SK-N-SH (cell line): ENCODE results near the gene GNAT2. TPM values are rescaled to one million over a fixed set of nuclear protein-coding genes. Genes with fewer than 3 reads are reported as not detected.
A peak's percentile ranks its signal among the peaks of the same experiment; 100 is the strongest.

Source experiments
- CTCF ChIA-PET: fragments of 300-600, 350-600 bp; formaldehyde crosslinking; extraction: SDS; loops from one replicate; lab custom pipeline; 2021; lab: Yijun Ruan, JAX
- POLR2A ChIA-PET: fragments of 350-600 bp; sonication (Branson Sonifier 250); formaldehyde crosslinking; extraction: SDS; loops from one replicate; lab custom pipeline; 2020; ENCODE audit warnings: antibody characterized with exemption, inconsistent platforms; lab: Yijun Ruan, JAX
- DNase-seq: peaks from one replicate; pipeline ENCODE4 v3.0.0; 2012
- H2AFZ ChIP-seq: fragments of 200-600 bp; sonication (generic); 2 replicates; pipeline ENCODE4 v1.8.1; 2016; ENCODE audit warnings: antibody characterized with exemption, mild to moderate bottlenecking, low read depth
- H3F3A ChIP-seq: fragments of 200-600 bp; sonication (generic); replicated peaks from 2 replicates; pipeline ENCODE3; 2016; ENCODE audit warnings: antibody characterized with exemption, mild to moderate bottlenecking; ENCODE audit not compliant: insufficient read depth
- H3K27ac ChIP-seq, 2 experiments: fragments of 200-500 bp in 1 of 2; fragments of 200-600 bp in 1 of 2; sonication (Bioruptor generic) in 1 of 2; sonication (generic), shearing (Covaris generic) in 1 of 2; 2 replicates each; pipeline versions ENCODE4 v1.5.1 to v1.6.1; 2014 to 2016; ENCODE audit warnings: low read depth in 2 of 2, inconsistent platforms in 1 of 2, low read length in 1 of 2, mild to moderate bottlenecking in 1 of 2, mixed read lengths in 1 of 2
- H3K27me3 ChIP-seq: fragments of 200-600 bp; sonication (generic), shearing (Covaris generic); 2 replicates; pipeline ENCODE4 v1.6.1; 2016; ENCODE audit warnings: mixed run types; ENCODE audit not compliant: insufficient read depth
- H3K36me3 ChIP-seq, 2 experiments: fragments of 200-500 bp in 1 of 2; fragments of 200-600 bp in 1 of 2; sonication (Bioruptor generic) in 1 of 2; sonication (generic) in 1 of 2; replicated peaks in 1 of 2; 2 replicates each; pipeline versions ENCODE3 to v1.5.1; 2014 to 2016; ENCODE audit warnings: low read length in 1 of 2, mild to moderate bottlenecking in 1 of 2; ENCODE audit not compliant: insufficient read depth in 2 of 2, control insufficient read depth in 1 of 2
- H3K4me1 ChIP-seq, 2 experiments: fragments of 200-500 bp in 1 of 2; fragments of 200-600 bp in 1 of 2; sonication (Bioruptor generic) in 1 of 2; sonication (generic), shearing (Covaris generic) in 1 of 2; 2 replicates each; pipeline versions ENCODE4 v1.5.1 to v1.6.1; 2014 to 2016; ENCODE audit warnings: low read depth in 1 of 2, low read length in 1 of 2, mixed run types in 1 of 2; ENCODE audit not compliant: insufficient read depth in 2 of 2, control insufficient read depth in 1 of 2
- H3K4me2 ChIP-seq: fragments of 200-600 bp; sonication (generic), shearing (Covaris generic); 2 replicates; pipeline ENCODE4 v1.6.1; 2017; ENCODE audit warnings: mixed run types
- H3K4me3 ChIP-seq, 2 experiments: fragments of 200-500 bp in 1 of 2; fragments of 200-600 bp in 1 of 2; sonication (Bioruptor generic) in 1 of 2; sonication (generic), shearing (Covaris generic) in 1 of 2; 2 replicates each; pipeline versions ENCODE4 v1.5.1 to v1.8.1; 2014 to 2016; ENCODE audit warnings: low read depth in 2 of 2, inconsistent platforms in 1 of 2, low read length in 1 of 2, mild to moderate bottlenecking in 1 of 2, mixed read lengths in 1 of 2, moderate library complexity in 1 of 2
- H3K79me2 ChIP-seq: fragments of 200-600 bp; sonication (generic); 2 replicates; pipeline ENCODE4 v1.8.1; 2017; ENCODE audit warnings: mild to moderate bottlenecking; ENCODE audit not compliant: insufficient read depth
- H3K9ac ChIP-seq: fragments of 200-600 bp; sonication (generic); 2 replicates; pipeline ENCODE4 v1.6.1; 2017; ENCODE audit warnings: mixed run types
- H3K9me2 ChIP-seq: fragments of 200-600 bp; sonication (generic); 2 replicates; pipeline ENCODE4 v1.6.1; 2017; ENCODE audit warnings: mixed run types
- H3K9me3 ChIP-seq: fragments of 200-600 bp; sonication (generic); 2 replicates; pipeline ENCODE4 v1.6.1; 2017; ENCODE audit warnings: mixed run types, mild to moderate bottlenecking, moderate library complexity
- H4K20me1 ChIP-seq: fragments of 200-600 bp; sonication (generic); 2 replicates; pipeline ENCODE4 v1.6.1; 2017; ENCODE audit warnings: mild to moderate bottlenecking, mixed run types; ENCODE audit not compliant: insufficient read depth
- CHD2 ChIP-seq: fragments of 150-350 bp; IDR thresholded peaks from 2 replicates; pipeline ENCODE4 v1.6.1; 2018; ENCODE audit warnings: low read length; ENCODE audit not compliant: partially characterized antibody
- EP300 ChIP-seq, 2 experiments: IDR thresholded peaks; 2 replicates each; pipeline versions ENCODE4 v1.4.0 to v1.6.1; 2012; ENCODE audit warnings: borderline replicate concordance in 1 of 2, low read depth in 1 of 2, low read length in 1 of 2
- GABPA ChIP-seq: IDR thresholded peaks from 2 replicates; pipeline ENCODE4 v1.4.0; 2012; ENCODE audit warnings: low read depth, mild to moderate bottlenecking
- GATA2 ChIP-seq: sonication (generic); formaldehyde crosslinking; IDR thresholded peaks from 2 replicates; pipeline ENCODE4 v1.5.0; 2020; ENCODE audit warnings: mild to moderate bottlenecking, missing genetic modification reagents
- MXI1 ChIP-seq: IDR thresholded peaks from 2 replicates; pipeline ENCODE4 v1.6.1; 2012; ENCODE audit warnings: mild to moderate bottlenecking, low read depth, low read length, improper control_type of control experiment
- POLR2AphosphoS5 ChIP-seq: IDR thresholded peaks from 2 replicates; pipeline ENCODE4 v1.6.1; 2012; ENCODE audit warnings: low read depth, low read length
- RAD21 ChIP-seq: IDR thresholded peaks from 2 replicates; pipeline ENCODE4 v1.6.1; 2012; ENCODE audit warnings: mild to moderate bottlenecking, low read length
- RCOR1 ChIP-seq: fragments of 150-350 bp; IDR thresholded peaks from 2 replicates; pipeline ENCODE4 v1.6.1; 2017; ENCODE audit warnings: antibody characterized with exemption, low read length
- RFX5 ChIP-seq: IDR thresholded peaks from 2 replicates; pipeline ENCODE4 v1.6.1; 2012; ENCODE audit warnings: mild to moderate bottlenecking, improper control_type of control experiment, low read length
- RXRA ChIP-seq: IDR thresholded peaks from 2 replicates; pipeline ENCODE4 v1.4.0; 2012; ENCODE audit warnings: low read depth, mild to moderate bottlenecking, borderline replicate concordance
- SIN3A ChIP-seq: IDR thresholded peaks from 2 replicates; pipeline ENCODE4 v1.6.1; 2012; ENCODE audit warnings: low read depth, mild to moderate bottlenecking, low read length, moderate library complexity, borderline replicate concordance
- TAF1 ChIP-seq: IDR thresholded peaks from 2 replicates; pipeline ENCODE4 v1.6.1; 2012; ENCODE audit warnings: low read depth, mild to moderate bottlenecking, low read length, moderate library complexity, borderline replicate concordance
- TEAD4 ChIP-seq: IDR thresholded peaks from 2 replicates; pipeline ENCODE4 v1.4.0; 2012; ENCODE audit warnings: mild to moderate bottlenecking, borderline replicate concordance; ENCODE audit not compliant: insufficient read depth
- YY1 ChIP-seq: IDR thresholded peaks from 2 replicates; pipeline ENCODE4 v1.4.0; 2012; ENCODE audit warnings: low read depth, mild to moderate bottlenecking
- WGBS: methylation state at CpG from one replicate; pipeline ENCODE4 v1.1.6; 2017; ENCODE audit warnings: low lambda C conversion rate; 5-methylcytosine and 5-hydroxymethylcytosine counted together
- polyA plus RNA-seq, 3 experiments: library from polyadenylated mRNA; depleted of rRNA; stranded (reverse); fragments of >200 nt; gene quantifications; 2 replicates each; pipeline ENCODE4 v1.2.3, GENCODE V29; 2012
- TF ChIP-seq, protein P1 (sequence below): IDR thresholded peaks from 2 replicates; pipeline ENCODE4 v1.4.0; 2012; ENCODE audit warnings: low read depth, borderline replicate concordance
- TF ChIP-seq, protein P2 (sequence below): IDR thresholded peaks from 2 replicates; pipeline ENCODE4; 2012
- TF ChIP-seq, protein P3 (sequence below): IDR thresholded peaks from 2 replicates; pipeline ENCODE4 v1.4.0; 2012; ENCODE audit warnings: low read depth
- TF ChIP-seq, protein P4 (sequence below): fragments of 200-600 bp; sonication (generic); IDR thresholded peaks from 2 replicates; pipeline ENCODE4 v1.6.1; 2017; ENCODE audit warnings: antibody characterized with exemption, mild to moderate bottlenecking, moderate library complexity

GNAT2 gene
- polyA plus RNA-seq, 1 of the 3 experiments (the other 2 are of a cell fraction): 0.16 TPM

DNA sequence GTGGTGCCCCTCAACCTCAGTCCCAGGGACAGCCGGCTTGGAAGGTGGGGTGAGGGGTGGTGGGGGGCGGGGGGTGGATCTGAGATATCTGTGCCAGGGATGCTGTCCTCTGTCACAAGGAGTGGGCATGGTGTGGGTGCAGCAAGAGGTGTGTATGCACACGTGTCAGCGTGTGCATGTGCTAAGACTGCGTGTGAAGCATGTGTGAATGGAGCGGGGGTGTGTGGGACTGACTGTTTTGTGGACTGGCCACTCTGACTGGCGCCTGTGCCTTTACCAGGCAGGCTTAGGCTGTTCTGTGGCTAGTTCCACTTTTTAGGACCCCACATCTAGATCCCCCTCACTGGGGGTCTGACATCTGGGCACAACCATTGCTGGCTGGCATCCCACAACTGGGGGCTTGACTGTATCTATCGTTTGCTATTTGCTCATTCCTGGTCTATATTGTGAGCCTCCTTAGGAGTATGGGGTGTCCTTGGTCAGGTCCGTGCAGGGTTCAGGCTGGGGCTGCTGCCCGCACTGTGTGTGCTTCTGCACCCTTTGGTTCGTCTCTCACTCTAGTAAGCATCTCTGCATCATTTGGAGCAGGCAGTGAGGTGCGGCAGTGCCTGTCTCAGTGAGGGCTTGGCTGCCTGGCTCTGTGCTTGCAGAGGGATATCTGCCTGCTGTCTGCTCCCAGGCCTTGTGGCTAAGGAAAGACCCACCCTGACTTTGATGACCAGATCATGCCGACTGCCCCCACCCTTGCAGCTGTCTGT is 2.1 kb upstream of the GNAT2 start:
- Histone ChIP-seq H2AFZ (no peak overlapping the region), H3F3A (peaks cover 11% of the 10 kb centered on the region), H3K27me3 (no peaks in the 10 kb centered on the region), H3K4me1 (peaks cover 28 to 60% of the 10 kb centered on the region in 2 experiments; a peak in 3 of 4 replicates), H3K79me2 (peaks cover 57% of the 10 kb centered on the region), H4K20me1 (peaks cover 52% of the 10 kb centered on the region), H3K9me3 (no peaks in the 10 kb centered on the region), H3K27ac (peak overlapping the region; percentile 97 to 98), H3K4me2 (peak overlapping the region; percentile 97), H3K9me2 (no peaks in the 10 kb centered on the region), H3K4me3 (peak overlapping the region; percentile 85 to 98), H3K9ac (peak overlapping the region; percentile 99), H3K36me3 (peaks cover 0 to 3% of the 10 kb centered on the region in 2 experiments)
- TF ChIP-seq, protein P1, sequence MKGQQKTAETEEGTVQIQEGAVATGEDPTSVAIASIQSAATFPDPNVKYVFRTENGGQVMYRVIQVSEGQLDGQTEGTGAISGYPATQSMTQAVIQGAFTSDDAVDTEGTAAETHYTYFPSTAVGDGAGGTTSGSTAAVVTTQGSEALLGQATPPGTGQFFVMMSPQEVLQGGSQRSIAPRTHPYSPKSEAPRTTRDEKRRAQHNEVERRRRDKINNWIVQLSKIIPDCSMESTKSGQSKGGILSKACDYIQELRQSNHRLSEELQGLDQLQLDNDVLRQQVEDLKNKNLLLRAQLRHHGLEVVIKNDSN: no peak
- no peak for TF ChIP-seq RFX5
- TF ChIP-seq POLR2AphosphoS5: no peak
- TF ChIP-seq GABPA: no peak
- TF ChIP-seq, protein P2, sequence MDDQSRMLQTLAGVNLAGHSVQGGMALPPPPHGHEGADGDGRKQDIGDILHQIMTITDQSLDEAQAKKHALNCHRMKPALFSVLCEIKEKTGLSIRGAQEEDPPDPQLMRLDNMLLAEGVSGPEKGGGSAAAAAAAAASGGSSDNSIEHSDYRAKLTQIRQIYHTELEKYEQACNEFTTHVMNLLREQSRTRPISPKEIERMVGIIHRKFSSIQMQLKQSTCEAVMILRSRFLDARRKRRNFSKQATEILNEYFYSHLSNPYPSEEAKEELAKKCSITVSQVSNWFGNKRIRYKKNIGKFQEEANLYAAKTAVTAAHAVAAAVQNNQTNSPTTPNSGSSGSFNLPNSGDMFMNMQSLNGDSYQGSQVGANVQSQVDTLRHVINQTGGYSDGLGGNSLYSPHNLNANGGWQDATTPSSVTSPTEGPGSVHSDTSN: no peak
- no peak for TF ChIP-seq RXRA
- no peak for TF ChIP-seq RCOR1
- TF ChIP-seq RAD21: no peak
- TF ChIP-seq MXI1: no peak
- TF ChIP-seq TEAD4: no peak
- ChIA-PET POLR2A (no interaction called here), CTCF (interaction anchor here (1.0 to 11.9 kb wide), 5 partner anchors 8 to 28 kb away, joined by 3 to 114 read pairs (median 9); no protein-coding TSS in a partner anchor)
- 35% methylated on average over 12 of the region's 13 CpGs for WGBS
- DNase-seq: no peak

DNA sequence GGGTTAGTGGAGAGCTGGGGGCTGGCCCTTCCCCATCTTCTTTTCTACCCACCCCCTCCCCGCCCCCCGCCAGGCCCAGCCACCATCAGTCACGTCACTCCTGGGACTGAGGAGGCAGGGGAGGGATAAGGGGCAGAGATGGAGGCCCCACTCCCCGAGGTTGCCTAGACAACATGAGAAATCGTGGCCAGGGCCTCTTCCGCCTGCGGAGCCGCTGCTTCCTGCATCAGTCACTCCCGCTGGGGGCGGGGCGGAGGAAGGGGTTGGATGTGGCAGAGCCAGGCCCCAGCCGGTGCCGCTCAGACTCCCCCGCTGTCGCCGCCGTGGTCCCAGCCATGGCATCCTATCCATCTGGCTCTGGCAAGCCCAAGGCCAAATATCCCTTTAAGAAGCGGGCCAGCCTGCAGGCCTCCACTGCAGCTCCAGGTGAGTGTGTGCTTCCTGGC is 1.4 kb upstream of the GNAT2 start:
- Histone ChIP-seq H3K36me3 (peaks cover 0 to under 1% of the 10 kb centered on the region in 2 experiments), H3K9me2 (no peaks in the 10 kb centered on the region), H3K4me3 (peak overlapping the region; percentile 85 to 98), H3K79me2 (peaks cover 57% of the 10 kb centered on the region), H3F3A (peaks cover 13% of the 10 kb centered on the region), H3K27me3 (no peaks in the 10 kb centered on the region), H2AFZ (peak overlapping the region; percentile 32; the same call in 1 of the 2 replicates), H4K20me1 (peaks cover 47% of the 10 kb centered on the region), H3K4me2 (peak overlapping the region; percentile 97), H3K27ac (peak overlapping the region; percentile 97 to 98), H3K9me3 (no peaks in the 10 kb centered on the region), H3K4me1 (peaks cover 28 to 60% of the 10 kb centered on the region in 2 experiments; a peak in 3 of 4 replicates), H3K9ac (peak overlapping the region; percentile 99)
- peak; percentile 95 for DNase-seq
- POLR2A ChIA-PET: interaction anchor here (0.7 to 2.3 kb wide), 5 partner anchors 11 to 123 kb away, joined by 3 to 22 read pairs (median 5); partner anchors contain the start of gene GNAI3
- WGBS: 0% methylated on average over 8 of the region's 18 CpGs
- CTCF ChIA-PET: interaction anchor here (1.0 to 2.8 kb wide), 8 partner anchors 8 to 127 kb away, joined by 3 to 23 read pairs (median 7); partner anchors contain the start of genes CYB561D1 and GSTM4
- TF ChIP-seq EP300 (IDR thresholded peaks at IDR 0.05; ENCODE audit: borderline replicate concordance in 1 of 2, low read depth in 1 of 2, low read length in 1 of 2) (no peak), TAF1 (no peak; the same call in 1 of the 2 replicates), SIN3A (no peak), YY1 (no peak), GATA2 (no peak), CHD2 (peak; percentile 39), GABPA (peak; percentile 78)
- TF ChIP-seq, protein P3, sequence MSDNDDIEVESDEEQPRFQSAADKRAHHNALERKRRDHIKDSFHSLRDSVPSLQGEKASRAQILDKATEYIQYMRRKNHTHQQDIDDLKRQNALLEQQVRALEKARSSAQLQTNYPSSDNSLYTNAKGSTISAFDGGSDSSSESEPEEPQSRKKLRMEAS: peak; percentile 38; the same call in 1 of the 2 replicates
- TF ChIP-seq, protein P4, sequence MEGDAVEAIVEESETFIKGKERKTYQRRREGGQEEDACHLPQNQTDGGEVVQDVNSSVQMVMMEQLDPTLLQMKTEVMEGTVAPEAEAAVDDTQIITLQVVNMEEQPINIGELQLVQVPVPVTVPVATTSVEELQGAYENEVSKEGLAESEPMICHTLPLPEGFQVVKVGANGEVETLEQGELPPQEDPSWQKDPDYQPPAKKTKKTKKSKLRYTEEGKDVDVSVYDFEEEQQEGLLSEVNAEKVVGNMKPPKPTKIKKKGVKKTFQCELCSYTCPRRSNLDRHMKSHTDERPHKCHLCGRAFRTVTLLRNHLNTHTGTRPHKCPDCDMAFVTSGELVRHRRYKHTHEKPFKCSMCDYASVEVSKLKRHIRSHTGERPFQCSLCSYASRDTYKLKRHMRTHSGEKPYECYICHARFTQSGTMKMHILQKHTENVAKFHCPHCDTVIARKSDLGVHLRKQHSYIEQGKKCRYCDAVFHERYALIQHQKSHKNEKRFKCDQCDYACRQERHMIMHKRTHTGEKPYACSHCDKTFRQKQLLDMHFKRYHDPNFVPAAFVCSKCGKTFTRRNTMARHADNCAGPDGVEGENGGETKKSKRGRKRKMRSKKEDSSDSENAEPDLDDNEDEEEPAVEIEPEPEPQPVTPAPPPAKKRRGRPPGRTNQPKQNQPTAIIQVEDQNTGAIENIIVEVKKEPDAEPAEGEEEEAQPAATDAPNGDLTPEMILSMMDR: no peak
- TF ChIP-seq, protein P2: peak; percentile 41
- TF ChIP-seq, protein P1: no peak
